ENCODE results near the gene TMEM139. TPM values are rescaled to one million over a fixed set of nuclear protein-coding genes. Genes with fewer than 3 reads are reported as not detected.
"Not testable (repeated sequence)": the region's sequence is repeated elsewhere in the genome, so short reads cannot be mapped to it uniquely, and the experiment has no call there.

TMEM139 gene
- total and polyA plus RNA-seq, 2 donors from 2014 or later: 36.7 to 108 TPM

- no peak for TF ChIP-seq CTCF (IDR thresholded peaks at IDR 0.05; ENCODE audit: borderline replicate concordance, extremely low read depth, insufficient read depth)
- Histone ChIP-seq H3K27ac (ENCODE audit: low read depth in 2 of 2, low read length in 2 of 2) (peak overlapping the region; percentile 77 to 78), H3K36me3 (ENCODE audit: control insufficient read depth in 2 of 3, insufficient read depth in 3 of 3, low read length in 3 of 3) (peaks cover 2 to 16% (median 10%) of the 10 kb centered on the region in 3 donors), H3K4me1 (ENCODE audit: control insufficient read depth in 2 of 3, insufficient read depth in 2 of 3, low read depth in 1 of 3, low read length in 3 of 3) (peaks cover 3 to 28% (median 7%) of the 10 kb centered on the region in 3 donors), H3K9ac (ENCODE audit: low read length in 3 of 3) (peak overlapping the region; percentile 61 to 72 (median 68)), H3K9me3 (ENCODE audit: control insufficient read depth in 2 of 3, insufficient read depth in 1 of 3, low read length in 3 of 3) (no peaks in the 10 kb centered on the region), H3K4me3 (ENCODE audit: low read length in 3 of 3) (peak overlapping the region; percentile 78 to 87 (median 79)), H3K27me3 (ENCODE audit: control insufficient read depth, insufficient read depth, low read length) (no peaks in the 10 kb centered on the region)
- FAIRE-seq (no peak), DNase-seq (peak in 1 of 5 donors; percentile 37)
- intact Hi-C loops (cut with DNase I): no loop called here
Measured at GRCh38 chr7:143288836-143289235, 4.1 kb downstream of the TMEM139 start.

- DNase-seq (peak in 1 of 5 donors; percentile 26), FAIRE-seq (no peak)
- intact Hi-C loops (cut with DNase I): no loop called here
- H3K9me3 ChIP-seq (ENCODE audit: control insufficient read depth in 2 of 3, insufficient read depth in 1 of 3, low read length in 3 of 3): no peaks in the 10 kb centered on the region
- peaks cover 3 to 24% (median 3%) of the 10 kb centered on the region in 3 donors for H3K4me1 ChIP-seq (ENCODE audit: control insufficient read depth in 2 of 3, insufficient read depth in 2 of 3, low read depth in 1 of 3, low read length in 3 of 3)
- peak overlapping the region in 2 of 3 donors; percentile 61 to 72 for H3K9ac ChIP-seq (ENCODE audit: low read length in 3 of 3)
- no peaks in the 10 kb centered on the region for H3K27me3 ChIP-seq (ENCODE audit: control insufficient read depth, insufficient read depth, low read length)
- TF ChIP-seq CTCF (IDR thresholded peaks at IDR 0.05; ENCODE audit: borderline replicate concordance, extremely low read depth, insufficient read depth): no peak
- H3K27ac ChIP-seq (ENCODE audit: low read depth in 2 of 2, low read length in 2 of 2): no peak overlapping the region
- H3K36me3 ChIP-seq (ENCODE audit: control insufficient read depth in 2 of 3, insufficient read depth in 3 of 3, low read length in 3 of 3): peaks cover 8 to 22% (median 10%) of the 10 kb centered on the region in 3 donors
- peak overlapping the region; percentile 78 to 87 (median 79) for H3K4me3 ChIP-seq (ENCODE audit: low read length in 3 of 3)
Measured at GRCh38 chr7:143289421-143289820, 4.7 kb downstream of the TMEM139 start.

GRCh38 chr7:143289888-143290287 lies 5.1 kb downstream of the TMEM139 start:
- H3K9me3 ChIP-seq (ENCODE audit: control insufficient read depth in 2 of 3, insufficient read depth in 1 of 3, low read length in 3 of 3); H3K9ac ChIP-seq (ENCODE audit: low read length in 3 of 3); FAIRE-seq; H3K27me3 ChIP-seq (ENCODE audit: control insufficient read depth, insufficient read depth, low read length); DNase-seq; H3K27ac ChIP-seq (ENCODE audit: low read depth in 2 of 2, low read length in 2 of 2); intact Hi-C loops (cut with DNase I): not testable (repeated sequence)
- Histone ChIP-seq H3K4me1 (ENCODE audit: control insufficient read depth in 2 of 3, insufficient read depth in 2 of 3, low read depth in 1 of 3, low read length in 3 of 3) (peaks cover 3 to 24% (median 3%) of the 10 kb centered on the region in 3 donors), H3K4me3 (ENCODE audit: low read length in 3 of 3) (peak overlapping the region in 1 of 3 donors; percentile 79), H3K36me3 (ENCODE audit: control insufficient read depth in 2 of 3, insufficient read depth in 3 of 3, low read length in 3 of 3) (peaks cover 12 to 26% (median 12%) of the 10 kb centered on the region in 3 donors)

GRCh38 chr7:143290293-143290692 lies 5.5 kb downstream of the TMEM139 start:
- intact Hi-C loops (cut with DNase I): no loop called here
- no peak for TF ChIP-seq CTCF (IDR thresholded peaks at IDR 0.05; ENCODE audit: borderline replicate concordance, extremely low read depth, insufficient read depth)
- peaks cover 3 to 21% (median 3%) of the 10 kb centered on the region in 3 donors for H3K4me1 ChIP-seq (ENCODE audit: control insufficient read depth in 2 of 3, insufficient read depth in 2 of 3, low read depth in 1 of 3, low read length in 3 of 3)
- FAIRE-seq: no peak
- peaks cover 12 to 28% (median 12%) of the 10 kb centered on the region in 3 donors for H3K36me3 ChIP-seq (ENCODE audit: control insufficient read depth in 2 of 3, insufficient read depth in 3 of 3, low read length in 3 of 3)
- no peak overlapping the region for H3K4me3 ChIP-seq (ENCODE audit: low read length in 3 of 3)
- no peak overlapping the region for H3K9ac ChIP-seq (ENCODE audit: low read length in 3 of 3)
- H3K27ac ChIP-seq (ENCODE audit: low read depth in 2 of 2, low read length in 2 of 2): no peak overlapping the region
- no peaks in the 10 kb centered on the region for H3K9me3 ChIP-seq (ENCODE audit: control insufficient read depth in 2 of 3, insufficient read depth in 1 of 3, low read length in 3 of 3)
- no peaks in the 10 kb centered on the region for H3K27me3 ChIP-seq (ENCODE audit: control insufficient read depth, insufficient read depth, low read length)
- DNase-seq: no peak

All from kidney (tissue), 14 donors.